GM23338 (cell line): ENCODE measurements around the gene VPS8. TPM values are rescaled to one million over a fixed set of nuclear protein-coding genes. Genes with fewer than 3 reads are reported as not detected.

Experiments used
- ATAC-seq: fragments of 200-7000 bp; cut with Tn5 transposase; 3 replicates; pipeline ENCODE4 v1.9.1; 2020
- DNase-seq: peaks from one replicate; pipeline ENCODE4 v3.0.0-alpha.2; 2015; ENCODE audit warnings: low spot score
- H2AFZ ChIP-seq: fragments of 200-600 bp; sonication (generic); 2 replicates; pipeline ENCODE4 v1.8.0; 2016; ENCODE audit warnings: antibody characterized with exemption, mild to moderate bottlenecking, moderate library complexity
- H3F3A ChIP-seq: fragments of 200-600 bp; sonication (generic); replicated peaks from 2 replicates; pipeline ENCODE4 v1.8.0; 2017; ENCODE audit warnings: antibody characterized with exemption, mixed run types, low read depth
- H3K27ac ChIP-seq: fragments of 200-600 bp; sonication (generic); 2 replicates; pipeline ENCODE4 v1.6.1; 2016; ENCODE audit warnings: low read depth
- H3K27me3 ChIP-seq: fragments of 200-600 bp; sonication (generic); 2 replicates; pipeline ENCODE4 v1.8.0; 2016; ENCODE audit warnings: mild to moderate bottlenecking, mixed run types, moderate library complexity; ENCODE audit not compliant: insufficient read depth
- H3K36me3 ChIP-seq: fragments of 200-600 bp; sonication (generic); 2 replicates; pipeline ENCODE4 v1.8.0; 2016; ENCODE audit warnings: mild to moderate bottlenecking; ENCODE audit not compliant: insufficient read depth
- H3K4me1 ChIP-seq: fragments of 200-600 bp; sonication (generic); 2 replicates; pipeline ENCODE4 v1.8.0; 2016; ENCODE audit warnings: mild to moderate bottlenecking, moderate library complexity; ENCODE audit not compliant: insufficient read depth
- H3K4me2 ChIP-seq: fragments of 200-600 bp; sonication (generic); 2 replicates; pipeline ENCODE4 v1.7.1; 2017; ENCODE audit warnings: mixed run types
- H3K4me3 ChIP-seq: fragments of 200-600 bp; sonication (generic); 2 replicates; pipeline ENCODE4 v1.6.1; 2016; ENCODE audit warnings: mixed run types
- H3K79me2 ChIP-seq: fragments of 200-600 bp; sonication (generic); replicated peaks from 2 replicates; pipeline ENCODE4 v1.8.0; 2017; ENCODE audit warnings: mild to moderate bottlenecking; ENCODE audit not compliant: insufficient read depth
- H3K9me2 ChIP-seq: fragments of 200-600 bp; sonication (generic); 2 replicates; pipeline ENCODE4 v1.8.0; 2017; ENCODE audit not compliant: insufficient read depth
- H4K20me1 ChIP-seq: fragments of 200-600 bp; sonication (generic); replicated peaks from 2 replicates; pipeline ENCODE4 v1.8.0; 2017; ENCODE audit warnings: mild to moderate bottlenecking; ENCODE audit not compliant: insufficient read depth
- H3K27ac Mint-ChIP-seq: 2 replicates; pipeline ENCODE4 v1.8.0; 2020; ENCODE audit warnings: inconsistent platforms, mild to moderate bottlenecking, moderate library complexity, mixed read lengths
- H3K27me3 Mint-ChIP-seq: 3 replicates; pipeline ENCODE4 v1.8.0; 2022; ENCODE audit warnings: low read depth, mild to moderate bottlenecking, moderate library complexity, mixed read lengths, inconsistent platforms; ENCODE audit not compliant: insufficient read depth, poor library complexity
- H3K36me3 Mint-ChIP-seq: 3 replicates; pipeline ENCODE4 v1.8.0; 2021; ENCODE audit warnings: low read depth, mild to moderate bottlenecking, inconsistent platforms, moderate library complexity, mixed read lengths
- H3K4me1 Mint-ChIP-seq: 3 replicates; pipeline ENCODE4 v1.8.0; 2020; ENCODE audit warnings: mild to moderate bottlenecking, inconsistent platforms, mixed read lengths
- H3K4me3 Mint-ChIP-seq: 3 replicates; pipeline ENCODE4 v1.8.0; 2021; ENCODE audit warnings: moderate library complexity, mild to moderate bottlenecking, inconsistent platforms, mixed read lengths
- H3K9me3 Mint-ChIP-seq: 3 replicates; pipeline ENCODE4 v1.8.0; 2020; ENCODE audit warnings: moderate library complexity, mild to moderate bottlenecking, inconsistent platforms, mixed read lengths
- JUNB ChIP-seq: IDR thresholded peaks from one replicate; pipeline ENCODE4 v1.6.1; 2016; ENCODE audit warnings: antibody characterized with exemption; ENCODE audit not compliant: unreplicated experiment
- NANOG ChIP-seq: IDR thresholded peaks from 2 replicates; pipeline ENCODE4 v1.6.1; 2016; ENCODE audit warnings: antibody characterized with exemption, borderline replicate concordance
- POLR2AphosphoS5 ChIP-seq: IDR thresholded peaks from 2 replicates; pipeline ENCODE4 v1.6.1; 2016; ENCODE audit warnings: antibody characterized with exemption, low read depth
- ZNF114 ChIP-seq: fragments of 250-450 bp; sonication (Bioruptor Pico); IDR thresholded peaks from 2 replicates; pipeline ENCODE4 v1.5.0; 2020; ENCODE audit warnings: mild to moderate bottlenecking, moderate library complexity
- polyA plus RNA-seq: library from polyadenylated mRNA; unstranded; fragments of >200 nt; fragmentation: Nextera tagmentation; extraction: Ambion mirVana; gene quantifications from 2 replicates; pipeline ENCODE4 v1.2.1, GENCODE V29; 2016
- total RNA-seq: library from RNA; depleted of rRNA; stranded (reverse); fragments of >200 nt; shearing (Covaris generic); gene quantifications from 2 replicates; pipeline ENCODE4 v1.2.3, GENCODE V29; 2014
- TF ChIP-seq, protein P1 (sequence below): fragments of 250-450 bp; sonication (Bioruptor Pico); IDR thresholded peaks from 2 replicates; pipeline ENCODE4 v1.5.0; 2020; ENCODE audit warnings: mild to moderate bottlenecking, moderate library complexity

The VPS8 gene
- total and polyA plus RNA-seq, 2 experiments from 2014 or later, result 17.3 to 45.5 TPM

DNA sequence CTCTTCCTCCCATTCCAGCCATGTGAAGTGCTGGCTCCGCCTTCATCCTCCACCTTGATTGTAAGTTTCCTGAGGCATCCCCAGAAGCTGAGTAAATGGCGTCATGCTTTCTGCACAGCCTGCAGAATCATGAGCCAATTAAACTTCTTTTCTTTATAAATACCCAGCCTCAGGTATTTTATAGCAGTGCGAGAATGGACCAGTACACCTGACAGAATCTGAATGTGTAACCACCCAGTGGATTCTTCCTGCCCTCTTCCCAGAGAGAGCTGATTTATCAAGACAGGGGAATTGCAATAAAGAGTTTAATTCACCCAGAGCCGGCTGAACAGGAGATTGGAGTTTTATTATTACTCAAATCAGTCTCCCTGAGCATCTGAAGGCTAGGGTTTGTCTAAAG is 254.3 kb downstream of the VPS8 start (continued):
- TF ChIP-seq, protein P1, sequence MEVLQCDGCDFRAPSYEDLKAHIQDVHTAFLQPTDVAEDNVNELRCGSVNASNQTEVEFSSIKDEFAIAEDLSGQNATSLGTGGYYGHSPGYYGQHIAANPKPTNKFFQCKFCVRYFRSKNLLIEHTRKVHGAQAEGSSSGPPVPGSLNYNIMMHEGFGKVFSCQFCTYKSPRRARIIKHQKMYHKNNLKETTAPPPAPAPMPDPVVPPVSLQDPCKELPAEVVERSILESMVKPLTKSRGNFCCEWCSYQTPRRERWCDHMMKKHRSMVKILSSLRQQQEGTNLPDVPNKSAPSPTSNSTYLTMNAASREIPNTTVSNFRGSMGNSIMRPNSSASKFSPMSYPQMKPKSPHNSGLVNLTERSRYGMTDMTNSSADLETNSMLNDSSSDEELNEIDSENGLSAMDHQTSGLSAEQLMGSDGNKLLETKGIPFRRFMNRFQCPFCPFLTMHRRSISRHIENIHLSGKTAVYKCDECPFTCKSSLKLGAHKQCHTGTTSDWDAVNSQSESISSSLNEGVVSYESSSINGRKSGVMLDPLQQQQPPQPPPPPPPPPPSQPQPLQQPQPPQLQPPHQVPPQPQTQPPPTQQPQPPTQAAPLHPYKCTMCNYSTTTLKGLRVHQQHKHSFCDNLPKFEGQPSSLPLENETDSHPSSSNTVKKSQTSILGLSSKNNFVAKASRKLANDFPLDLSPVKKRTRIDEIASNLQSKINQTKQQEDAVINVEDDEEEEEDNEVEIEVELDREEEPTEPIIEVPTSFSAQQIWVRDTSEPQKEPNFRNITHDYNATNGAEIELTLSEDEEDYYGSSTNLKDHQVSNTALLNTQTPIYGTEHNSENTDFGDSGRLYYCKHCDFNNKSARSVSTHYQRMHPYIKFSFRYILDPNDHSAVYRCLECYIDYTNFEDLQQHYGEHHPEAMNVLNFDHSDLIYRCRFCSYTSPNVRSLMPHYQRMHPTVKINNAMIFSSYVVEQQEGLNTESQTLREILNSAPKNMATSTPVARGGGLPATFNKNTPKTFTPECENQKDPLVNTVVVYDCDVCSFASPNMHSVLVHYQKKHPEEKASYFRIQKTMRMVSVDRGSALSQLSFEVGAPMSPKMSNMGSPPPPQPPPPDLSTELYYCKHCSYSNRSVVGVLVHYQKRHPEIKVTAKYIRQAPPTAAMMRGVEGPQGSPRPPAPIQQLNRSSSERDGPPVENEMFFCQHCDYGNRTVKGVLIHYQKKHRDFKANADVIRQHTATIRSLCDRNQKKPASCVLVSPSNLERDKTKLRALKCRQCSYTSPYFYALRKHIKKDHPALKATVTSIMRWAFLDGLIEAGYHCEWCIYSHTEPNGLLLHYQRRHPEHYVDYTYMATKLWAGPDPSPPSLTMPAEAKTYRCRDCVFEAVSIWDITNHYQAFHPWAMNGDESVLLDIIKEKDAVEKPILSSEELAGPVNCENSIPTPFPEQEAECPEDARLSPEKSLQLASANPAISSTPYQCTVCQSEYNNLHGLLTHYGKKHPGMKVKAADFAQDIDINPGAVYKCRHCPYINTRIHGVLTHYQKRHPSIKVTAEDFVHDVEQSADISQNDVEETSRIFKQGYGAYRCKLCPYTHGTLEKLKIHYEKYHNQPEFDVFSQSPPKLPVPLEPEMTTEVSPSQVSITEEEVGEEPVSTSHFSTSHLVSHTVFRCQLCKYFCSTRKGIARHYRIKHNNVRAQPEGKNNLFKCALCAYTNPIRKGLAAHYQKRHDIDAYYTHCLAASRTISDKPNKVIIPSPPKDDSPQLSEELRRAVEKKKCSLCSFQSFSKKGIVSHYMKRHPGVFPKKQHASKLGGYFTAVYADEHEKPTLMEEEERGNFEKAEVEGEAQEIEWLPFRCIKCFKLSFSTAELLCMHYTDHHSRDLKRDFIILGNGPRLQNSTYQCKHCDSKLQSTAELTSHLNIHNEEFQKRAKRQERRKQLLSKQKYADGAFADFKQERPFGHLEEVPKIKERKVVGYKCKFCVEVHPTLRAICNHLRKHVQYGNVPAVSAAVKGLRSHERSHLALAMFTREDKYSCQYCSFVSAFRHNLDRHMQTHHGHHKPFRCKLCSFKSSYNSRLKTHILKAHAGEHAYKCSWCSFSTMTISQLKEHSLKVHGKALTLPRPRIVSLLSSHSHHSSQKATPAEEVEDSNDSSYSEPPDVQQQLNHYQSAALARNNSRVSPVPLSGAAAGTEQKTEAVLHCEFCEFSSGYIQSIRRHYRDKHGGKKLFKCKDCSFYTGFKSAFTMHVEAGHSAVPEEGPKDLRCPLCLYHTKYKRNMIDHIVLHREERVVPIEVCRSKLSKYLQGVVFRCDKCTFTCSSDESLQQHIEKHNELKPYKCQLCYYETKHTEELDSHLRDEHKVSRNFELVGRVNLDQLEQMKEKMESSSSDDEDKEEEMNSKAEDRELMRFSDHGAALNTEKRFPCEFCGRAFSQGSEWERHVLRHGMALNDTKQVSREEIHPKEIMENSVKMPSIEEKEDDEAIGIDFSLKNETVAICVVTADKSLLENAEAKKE, result no peak
- TF ChIP-seq NANOG (no peak), ZNF114 (no peak), POLR2AphosphoS5 (no peak)

DNA sequence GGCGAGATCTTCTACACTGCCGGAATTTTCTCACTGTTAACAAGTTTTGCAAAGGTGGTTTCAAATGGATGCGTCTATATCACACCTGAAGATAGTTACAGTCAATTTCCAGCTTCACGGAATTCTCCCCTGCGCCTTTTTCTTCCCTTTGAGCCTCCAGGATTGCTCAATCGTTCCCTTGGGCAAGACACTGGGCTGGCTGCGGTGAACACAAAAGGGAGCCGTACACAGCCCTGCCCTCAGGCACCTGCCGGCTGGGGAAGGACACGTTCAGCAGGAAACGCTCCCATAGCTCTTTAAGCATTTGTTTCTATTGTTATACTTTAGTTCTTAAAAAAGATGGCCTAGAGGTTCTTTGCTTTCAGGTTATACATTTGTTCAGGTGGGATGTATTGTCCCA is 255.2 kb downstream of the VPS8 start:
- Mint-ChIP-seq H3K27me3 (peaks cover 12% of the 10 kb centered on the region), H3K9me3 (no peaks in the 10 kb centered on the region), H3K4me3 (no peak overlapping the region), H3K27ac (no peak overlapping the region), H3K36me3 (no peaks in the 10 kb centered on the region), H3K4me1 (peaks cover 19% of the 10 kb centered on the region)
- no peaks in the 10 kb centered on the region for H3K9me2 ChIP-seq
- no peak overlapping the region for H3K27ac ChIP-seq
- no peak overlapping the region for H3K4me2 ChIP-seq
- ATAC-seq (no peak), DNase-seq (no peak)
- no peaks in the 10 kb centered on the region for H3K27me3 ChIP-seq
- H3K4me3 ChIP-seq, result no peak overlapping the region
- no peaks in the 10 kb centered on the region for H3K36me3 ChIP-seq
- peaks cover 11% of the 10 kb centered on the region; the same call in 1 of the 2 replicates for H3K4me1 ChIP-seq
- H2AFZ ChIP-seq, result no peak overlapping the region
- no peaks in the 10 kb centered on the region for H3F3A ChIP-seq
- TF ChIP-seq JUNB, result no peak
- H4K20me1 ChIP-seq, result no peaks in the 10 kb centered on the region
- H3K79me2 ChIP-seq, result no peaks in the 10 kb centered on the region
